Heart left ventricle (tissue), 13 donors: ENCODE results near the gene SLC16A5.

Experiments used
- POLR2A ChIP-seq, 2 donors: fragments of 450-650 bp; IDR thresholded peaks; one replicate each; pipeline ENCODE4 v1.6.1; 2017; ENCODE audit warnings: antibody characterized with exemption in 2 of 2, mild to moderate bottlenecking in 2 of 2, moderate library complexity in 2 of 2
- TF ChIP-seq, protein P1 (sequence below), 12 donors: fragments of 200-600 bp; sonication (generic) in 4 of 12; IDR thresholded peaks; one replicate each; pipeline versions ENCODE4 v1.5.0 to v1.8.0; 2018 to 2022; ENCODE audit warnings: antibody characterized with exemption in 12 of 12, mild to moderate bottlenecking in 5 of 12
- donor health status: ischemic (EF 13 %, LVEDD 7.1; RV severe dilation, severe dysfunction).
- donor health status: DM: no; HTN: yes; CAD: no.
- donor health status: DM: no; HTN: no; CAD: no.
- donor health status: ischemic (EF 25% LVEDD 6.9; RV normal size, moderate dysfunction).
- donor health status: ischemic (EF 25% LVEDD 5.7; RV mildly dilated, moderate dysfunction).
- donor health status: ischemic (EF 35%, LVEDD 5.7; RV mildly dilated, moderate dysfunction).
- donor health status: nonischemic (EF 11% LVEDD 7.7; RV severe dilation, severe dysfunction).
- donor health status: DM: yes; HTN: yes; CAD: no.
- donor health status: PGD.
- donor health status: ischemic (EF 29% LVEDD 5.4; RV normal size, mild dysfunction).
- donor health status: nonischemic (EF 23%, LVEDD 6.1; RV moderate dilation, normal function).

DNA sequence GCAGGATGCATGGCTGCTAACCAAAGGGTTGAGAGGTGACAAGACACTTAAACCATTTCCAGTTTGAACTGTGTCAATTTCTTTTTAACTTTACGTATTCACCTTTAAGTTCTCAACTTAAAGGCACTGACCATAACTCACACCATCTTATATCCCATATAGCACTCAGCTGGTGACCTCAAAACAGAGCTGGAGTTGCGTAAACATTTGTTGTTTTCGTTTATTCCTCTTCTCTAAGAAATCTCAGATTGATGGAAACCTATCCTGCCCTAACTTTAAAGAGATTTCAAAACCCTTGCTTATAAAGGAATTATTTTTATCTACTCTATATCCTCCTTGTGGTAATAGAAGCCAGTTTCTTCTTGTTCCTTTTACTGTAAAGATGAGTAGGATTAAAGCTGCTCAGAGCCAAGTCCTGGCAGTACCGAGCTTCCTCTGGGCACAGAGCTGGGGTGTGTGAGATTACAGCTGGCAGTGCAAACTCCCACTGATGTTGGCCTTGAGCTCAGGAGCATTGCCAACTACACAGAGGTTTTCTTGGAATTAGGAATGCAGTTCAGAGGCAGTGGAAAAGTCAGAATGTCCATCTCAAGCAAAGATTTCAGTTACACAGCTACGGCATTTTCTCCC lies 39.4 kb upstream of the SLC16A5 start:
- TF ChIP-seq, protein P1, sequence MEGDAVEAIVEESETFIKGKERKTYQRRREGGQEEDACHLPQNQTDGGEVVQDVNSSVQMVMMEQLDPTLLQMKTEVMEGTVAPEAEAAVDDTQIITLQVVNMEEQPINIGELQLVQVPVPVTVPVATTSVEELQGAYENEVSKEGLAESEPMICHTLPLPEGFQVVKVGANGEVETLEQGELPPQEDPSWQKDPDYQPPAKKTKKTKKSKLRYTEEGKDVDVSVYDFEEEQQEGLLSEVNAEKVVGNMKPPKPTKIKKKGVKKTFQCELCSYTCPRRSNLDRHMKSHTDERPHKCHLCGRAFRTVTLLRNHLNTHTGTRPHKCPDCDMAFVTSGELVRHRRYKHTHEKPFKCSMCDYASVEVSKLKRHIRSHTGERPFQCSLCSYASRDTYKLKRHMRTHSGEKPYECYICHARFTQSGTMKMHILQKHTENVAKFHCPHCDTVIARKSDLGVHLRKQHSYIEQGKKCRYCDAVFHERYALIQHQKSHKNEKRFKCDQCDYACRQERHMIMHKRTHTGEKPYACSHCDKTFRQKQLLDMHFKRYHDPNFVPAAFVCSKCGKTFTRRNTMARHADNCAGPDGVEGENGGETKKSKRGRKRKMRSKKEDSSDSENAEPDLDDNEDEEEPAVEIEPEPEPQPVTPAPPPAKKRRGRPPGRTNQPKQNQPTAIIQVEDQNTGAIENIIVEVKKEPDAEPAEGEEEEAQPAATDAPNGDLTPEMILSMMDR (IDR thresholded peaks at IDR 0.05): no peak
- TF ChIP-seq POLR2A (IDR thresholded peaks at IDR 0.05): no peak
